ENCODE results near the gene ALDH1A3. TPM values are rescaled to one million over a fixed set of nuclear protein-coding genes. Genes with fewer than 3 reads are reported as not detected.
"Not testable (repeated sequence)": the region's sequence is repeated elsewhere in the genome, so short reads cannot be mapped to it uniquely, and the experiment has no call there.

The ALDH1A3 gene
- total RNA-seq, result 19.6 and 27.1 TPM in 2 replicates

- DNase-seq (ENCODE audit: extremely low read depth, low read depth, low spot score), result no peak
Observed at GRCh38 chr15:100879464-100880138, at the start of gene ALDH1A3. ALDH1A3 (plus strand) TSS chr15:100879831; CDS start chr15:100879908, 77 bp downstream.

GRCh38 chr15:100831467-100831866 lies 48.2 kb upstream of the ALDH1A3 start:
- no peak for DNase-seq (ENCODE audit: extremely low read depth, low read depth, low spot score)

- no peak for DNase-seq (ENCODE audit: extremely low read depth, low read depth, low spot score)
Observed at GRCh38 chr15:100832149-100832942, 47.3 kb upstream of the ALDH1A3 start.

- DNase-seq (ENCODE audit: extremely low read depth, low read depth, low spot score), result no peak
Observed at GRCh38 chr15:100833417-100834389, 45.9 kb upstream of the ALDH1A3 start.

GRCh38 chr15:100834731-100835130 lies 44.9 kb upstream of the ALDH1A3 start:
- no peak for DNase-seq (ENCODE audit: extremely low read depth, low read depth, low spot score)

GRCh38 chr15:100835636-100836035 lies 44.0 kb upstream of the ALDH1A3 start:
- DNase-seq (ENCODE audit: extremely low read depth, low read depth, low spot score), result no peak

GRCh38 chr15:100836501-100836900 lies 43.1 kb upstream of the ALDH1A3 start:
- no peak for DNase-seq (ENCODE audit: extremely low read depth, low read depth, low spot score)

- no peak for DNase-seq (ENCODE audit: extremely low read depth, low read depth, low spot score)
Observed at GRCh38 chr15:100841426-100841825, 38.2 kb upstream of the ALDH1A3 start.

- DNase-seq (ENCODE audit: extremely low read depth, low read depth, low spot score), result no peak
Observed at GRCh38 chr15:100842756-100843730, 36.6 kb upstream of the ALDH1A3 start.

GRCh38 chr15:100844167-100844566 lies 35.5 kb upstream of the ALDH1A3 start:
- no peak for DNase-seq (ENCODE audit: extremely low read depth, low read depth, low spot score)

- DNase-seq (ENCODE audit: extremely low read depth, low read depth, low spot score), result no peak
Observed at GRCh38 chr15:100844778-100845177, 34.9 kb upstream of the ALDH1A3 start.

GRCh38 chr15:100847194-100847593 lies 32.4 kb upstream of the ALDH1A3 start:
- no peak for DNase-seq (ENCODE audit: extremely low read depth, low read depth, low spot score)

GRCh38 chr15:100849021-100849854 lies 30.4 kb upstream of the ALDH1A3 start:
- no peak for DNase-seq (ENCODE audit: extremely low read depth, low read depth, low spot score)

- DNase-seq (ENCODE audit: extremely low read depth, low read depth, low spot score), result no peak
Observed at GRCh38 chr15:100849855-100850218, 29.8 kb upstream of the ALDH1A3 start.

- not testable (repeated sequence) for DNase-seq (ENCODE audit: extremely low read depth, low read depth, low spot score)
Observed at GRCh38 chr15:100851428-100852015, 28.1 kb upstream of the ALDH1A3 start.

GRCh38 chr15:100852630-100853029 lies 27.0 kb upstream of the ALDH1A3 start:
- DNase-seq (ENCODE audit: extremely low read depth, low read depth, low spot score), result no peak

- no peak for DNase-seq (ENCODE audit: extremely low read depth, low read depth, low spot score)
Observed at GRCh38 chr15:100853676-100854440, 25.8 kb upstream of the ALDH1A3 start.

GRCh38 chr15:100856867-100857266 lies 22.8 kb upstream of the ALDH1A3 start:
- DNase-seq (ENCODE audit: extremely low read depth, low read depth, low spot score), result no peak
